HepG2 (cell line): ENCODE results near the gene ARL5A. TPM values are rescaled to one million over a fixed set of nuclear protein-coding genes. Genes with fewer than 3 reads are reported as not detected.
A peak's percentile ranks its signal among the peaks of the same experiment; 100 is the strongest.

Experiments
- ATAC-seq: fragments of 200-7000 bp; cut with Tn5 transposase; 3 replicates; pipeline ENCODE4 v1.9.1; 2020; ENCODE audit warnings: mild to moderate bottlenecking, moderate library complexity
- BruUV-seq: library from RNA; stranded (reverse); fragments of 400-500 nt; replicated peaks from 2 replicates; lab custom pipeline; 2021; lab: Mats Ljungman, UMichigan
- CTCF ChIA-PET: fragments of 300-600 bp; formaldehyde crosslinking; extraction: SDS; loops from one replicate; lab custom pipeline; 2021; ENCODE audit warnings: low total read pairs, inconsistent platforms, low intra/inter-chr PET ratio; lab: Yijun Ruan, JAX
- POLR2A ChIA-PET: fragments of 350-600 bp; sonication (Branson Sonifier 250); formaldehyde crosslinking; loops from one replicate; lab custom pipeline; 2020; ENCODE audit warnings: antibody characterized with exemption, inconsistent platforms; lab: Yijun Ruan, JAX
- DNase-seq: peaks from one replicate; pipeline ENCODE4 v3.0.0-alpha.2; 2015; ENCODE audit warnings: low spot score
- FAIRE-seq: peaks from 3 replicates; lab custom pipeline; 2011; peaks lifted over from hg19 to GRCh38; lab: Jason Lieb, UNC
- H2AFZ ChIP-seq: one replicate; pipeline ENCODE4 v1.6.1; 2011; ENCODE audit warnings: low read length, inconsistent platforms
- H3K27ac ChIP-seq: fragments of 300-600 bp; 3 replicates; pipeline ENCODE4 v1.8.0; 2011; ENCODE audit warnings: mixed run types, mild to moderate bottlenecking, mixed read lengths, low read length, inconsistent platforms; ENCODE audit not compliant: insufficient read depth; ENCODE audit errors: extremely low read length
- H3K27me3 ChIP-seq, 2 experiments: fragments of 200-600 bp in 1 of 2; 2 replicates in 1 of 2; 3 replicates in 1 of 2; pipeline versions ENCODE4 v1.6.0 to v1.8.0; 2011; ENCODE audit warnings: low read length in 2 of 2, mild to moderate bottlenecking in 2 of 2, moderate library complexity in 2 of 2, inconsistent platforms in 1 of 2; ENCODE audit not compliant: insufficient read depth in 2 of 2, control insufficient read depth in 1 of 2
- H3K36me3 ChIP-seq, 2 experiments: fragments of 200-600 bp in 1 of 2; replicated peaks in 1 of 2; 2 replicates in 1 of 2; 3 replicates in 1 of 2; pipeline versions ENCODE4 v1.5.1 to v1.8.0; 2011; ENCODE audit warnings: low read length in 2 of 2, inconsistent platforms in 1 of 2; ENCODE audit not compliant: insufficient read depth in 2 of 2, control insufficient read depth in 1 of 2
- H3K4me1 ChIP-seq: 2 replicates; pipeline ENCODE4 v1.5.1; 2012; ENCODE audit warnings: low read length, inconsistent platforms; ENCODE audit not compliant: insufficient read depth
- H3K4me2 ChIP-seq: 2 replicates; pipeline ENCODE4 v1.6.0; 2011; ENCODE audit warnings: low read depth, low read length, inconsistent platforms
- H3K4me3 ChIP-seq, 3 experiments: fragments of 200-600 bp in 1 of 3; sonication (generic), shearing (Covaris generic) in 1 of 3; replicated peaks in 1 of 3; 2 replicates each; pipeline ENCODE4 v1.5.1; 2011 to 2016; ENCODE audit warnings: low read length in 3 of 3, inconsistent platforms in 2 of 3, low read depth in 2 of 3, mild to moderate bottlenecking in 2 of 3, control low read depth in 1 of 3, mixed read lengths in 1 of 3; ENCODE audit not compliant: insufficient read depth in 1 of 3
- H3K79me2 ChIP-seq: one replicate; pipeline ENCODE4 v1.6.1; 2011; ENCODE audit warnings: low read length, inconsistent platforms; ENCODE audit not compliant: insufficient read depth
- H3K9ac ChIP-seq: 2 replicates; pipeline ENCODE4 v1.6.0; 2011; ENCODE audit warnings: mild to moderate bottlenecking, low read depth, low read length, inconsistent platforms; ENCODE audit not compliant: insufficient read depth
- H3K9me3 ChIP-seq: 2 replicates; pipeline ENCODE4 v1.5.1; 2012; ENCODE audit warnings: mild to moderate bottlenecking, low read length
- H4K20me1 ChIP-seq: 2 replicates; pipeline ENCODE4 v1.6.0; 2011; ENCODE audit warnings: inconsistent platforms, mild to moderate bottlenecking, low read length, moderate library complexity; ENCODE audit not compliant: insufficient read depth
- ARID5B ChIP-seq: IDR thresholded peaks from 2 replicates; pipeline ENCODE4 v1.4.0; 2020; ENCODE audit warnings: mild to moderate bottlenecking, missing genetic modification reagents
- BCL6 ChIP-seq: IDR thresholded peaks from 2 replicates; pipeline ENCODE4 v1.6.1; 2016; ENCODE audit warnings: missing genetic modification reagents, missing compliant biosample characterization
- GLI4 ChIP-seq: sonication (generic); formaldehyde crosslinking; IDR thresholded peaks from 2 replicates; pipeline ENCODE4 v1.5.1; 2020; ENCODE audit warnings: missing genetic modification reagents, mild to moderate bottlenecking, moderate library complexity, borderline replicate concordance
- RARA ChIP-seq: IDR thresholded peaks from 2 replicates; pipeline ENCODE4 v1.6.1; 2016; ENCODE audit warnings: missing genetic modification reagents, missing compliant biosample characterization
- SOX13 ChIP-seq, 3 experiments: fragments of 450-650 bp in 1 of 3; sonication (generic) in 1 of 3; formaldehyde crosslinking in 1 of 3; IDR thresholded peaks in 2 of 3; conservative IDR thresholded peaks in 1 of 3; 2 replicates each; pipeline versions ENCODE4 v1.5.0 to v1.6.1; 2016 to 2020; ENCODE audit warnings: antibody characterized with exemption in 1 of 3, mild to moderate bottlenecking in 1 of 3, missing compliant biosample characterization in 1 of 3, missing genetic modification reagents in 1 of 3, moderate library complexity in 1 of 3
- SOX5 ChIP-seq: IDR thresholded peaks from 2 replicates; pipeline ENCODE4 v1.6.1; 2016; ENCODE audit warnings: borderline replicate concordance
- WGBS: methylation state at CpG from one replicate; pipeline ENCODE4 v1.1.6; 2017; ENCODE audit warnings: low lambda C conversion rate; 5-methylcytosine and 5-hydroxymethylcytosine counted together
- in situ Hi-C: cut with HindIII; loops from 2 replicates; pipeline ENCODE4 v1.10.0; 2017; ENCODE audit warnings: low pct_unique_long_range_greater_than_20kb; ENCODE audit not compliant: extremely low pct_ligation_motif_present
- intact Hi-C: fragments of 100-400 bp; cut with micrococcal nuclease; formaldehyde crosslinking; loops from one replicate; pipeline ENCODE4 v1.10.0; 2022; ENCODE audit not compliant: unreplicated experiment
- polyA plus RNA-seq, 8 experiments: library from polyadenylated mRNA; depleted of rRNA in 3 of 8; stranded (reverse) in 7 of 8; unstranded in 1 of 8; fragments of >200 nt; fragmentation: Illumina TruSeq in 4 of 8; extraction: Trizol in 4 of 8; gene quantifications; 2 replicates each; pipeline versions ENCODE4 v1.2.1 to v1.2.3, GENCODE V29; 2011 to 2016; ENCODE audit warnings: low read depth in 4 of 8, missing spikeins in 1 of 8, mixed read lengths in 1 of 8; ENCODE audit not compliant: insufficient read depth in 1 of 8
- total RNA-seq, 5 experiments: library from RNA; depleted of rRNA; stranded (reverse); fragments of >200 nt; fragmentation: Illumina TruSeq; extraction: Trizol; gene quantifications; 2 replicates each; pipeline ENCODE4 v1.2.3, GENCODE V29; 2016; ENCODE audit warnings: low read depth in 1 of 5

Gene ARL5A
- total and polyA plus RNA-seq, 2 of the 13 experiments (the other 11 are each of a cell fraction or from before 2014, with no cell fraction given), result 47.5 to 149 TPM

- Histone ChIP-seq H3K9ac (no peak overlapping the region), H3K4me3 (no peak overlapping the region), H3K36me3 (no peaks in the 10 kb centered on the region), H3K4me1 (peaks cover 80% of the 10 kb centered on the region), H3K27me3 (no peaks in the 10 kb centered on the region), H2AFZ (no peak overlapping the region), H3K9me3 (no peaks in the 10 kb centered on the region), H3K4me2 (no peak overlapping the region; the same call in 1 of the 2 replicates), H4K20me1 (no peaks in the 10 kb centered on the region), H3K79me2 (no peaks in the 10 kb centered on the region), H3K27ac (no peak overlapping the region)
- intact Hi-C loops (loop anchor here (10.0 kb wide), 2 partner anchors 123 to 267 kb away; no protein-coding TSS in a partner anchor), in situ Hi-C loops (no loop called here)
- WGBS, result 0% methylated on average over 1 of the region's 1 CpG
- POLR2A ChIA-PET, result no interaction called here
- FAIRE-seq, result no peak
- no TSS peak for BruUV-seq
- ATAC-seq, result no peak
- peak; percentile 27; the same call in 1 of the 2 replicates for TF ChIP-seq RARA
- 0 out of 2 replicates have a peak, but pooled peaks have one; percentile 36 for TF ChIP-seq ARID5B (CRISPR knock-in tag)
- no peak for TF ChIP-seq SOX13 (IDR thresholded peaks at IDR 0.05)
- TF ChIP-seq SOX13 (CRISPR knock-in tag; conservative IDR thresholded peaks at IDR 0.05 in 1 of 2, IDR thresholded peaks at IDR 0.05 in 1 of 2), result peak in 1 of 2 experiments; percentile 17; a peak in 1 of 4 replicates
- TF ChIP-seq GLI4 (CRISPR knock-in tag), result no peak
- peak; percentile 57; the same call in 1 of the 2 replicates for TF ChIP-seq SOX5 (CRISPR knock-in tag)
- TF ChIP-seq BCL6, result peak; percentile 60
- CTCF ChIA-PET, result no interaction called here
- peak; percentile 27 for DNase-seq
Measured at GRCh38 chr2:151757861-151758260, 70.4 kb downstream of the ARL5A start.
